ENCODE measurements around the gene MPC1L.

GRCh38 chrX:40644176-40644575 lies 20.9 kb downstream of the MPC1L start:
- TF ChIP-seq POLR2A (IDR thresholded peaks at IDR 0.05; ENCODE audit: low read length) = no peak
- no peak for TF ChIP-seq GATA1 (IDR thresholded peaks at IDR 0.05; ENCODE audit: low read depth, low read length)
